Activated CD4-positive, alpha-beta T cell treated with anti-CD3 and anti-CD28 coated beads, Interleukin-2, amount 10 ng/mL, durations not matched to agents 24 days and 14 days (primary cell): ENCODE data around the gene OR14K1. TPM values are rescaled to one million over a fixed set of nuclear protein-coding genes. Genes with fewer than 3 reads are reported as not detected.
"Not testable (repeated sequence)": the region's sequence is repeated elsewhere in the genome, so short reads cannot be mapped to it uniquely, and the experiment has no call there.

Source experiments
- DNase-seq: peaks from one replicate; pipeline ENCODE4 v3.0.0; 2022
- H3K27ac Mint-ChIP-seq: one replicate; pipeline ENCODE4 v1.8.0; 2022; ENCODE audit warnings: mild to moderate bottlenecking, mixed read lengths
- H3K27me3 Mint-ChIP-seq: one replicate; pipeline ENCODE4 v1.8.0; 2022; ENCODE audit warnings: mixed read lengths
- H3K36me3 Mint-ChIP-seq: one replicate; pipeline ENCODE4 v1.8.0; 2022; ENCODE audit warnings: low read depth, mild to moderate bottlenecking, mixed read lengths
- H3K4me1 Mint-ChIP-seq: one replicate; pipeline ENCODE4 v1.8.0; 2021; ENCODE audit warnings: mixed read lengths
- H3K4me3 Mint-ChIP-seq: one replicate; pipeline ENCODE4 v1.8.0; 2022; ENCODE audit warnings: mild to moderate bottlenecking, moderate library complexity, mixed read lengths
- H3K9me3 Mint-ChIP-seq: one replicate; pipeline ENCODE4 v1.8.0; 2021; ENCODE audit warnings: mixed read lengths
- intact Hi-C: fragments of 100-400 bp; cut with micrococcal nuclease; formaldehyde crosslinking; loops from one replicate; pipeline ENCODE4 v1.15.1; 2023
- total RNA-seq: library from RNA; stranded (reverse); gene quantifications from 2 replicates; pipeline ENCODE4 v1.2.3, GENCODE V29; 2022

The OR14K1 gene
- not detected in 2 replicates for total RNA-seq

- Mint-ChIP-seq H3K27me3 (no peaks in the 10 kb centered on the region), H3K4me3 (no peak within 1 kb of the TSS), H3K4me1 (no peaks in the 10 kb centered on the region)
Measured at GRCh38 chr1:247738315-247738714, at the start of gene OR14K1. Gene OR14K1 (plus strand): TSS chr1:247738615. CDS start chr1:247738615, 0 bp downstream.

GRCh38 chr1:247701338-247701737, 37.1 kb upstream of the OR14K1 start:
- H3K9me3 Mint-ChIP-seq = peaks cover 3% of the 10 kb centered on the region
- intact Hi-C loops = no loop called here
- no peak overlapping the region for H3K4me3 Mint-ChIP-seq
- H3K4me1 Mint-ChIP-seq = no peaks in the 10 kb centered on the region
- no peaks in the 10 kb centered on the region for H3K36me3 Mint-ChIP-seq
- no peaks in the 10 kb centered on the region for H3K27me3 Mint-ChIP-seq
- no peak for DNase-seq
- no peak overlapping the region for H3K27ac Mint-ChIP-seq

More at GRCh38 chr1:247738315-247738714, at the start of gene OR14K1:
- no peak for DNase-seq
- no peak within 1 kb of the TSS for H3K27ac Mint-ChIP-seq
- H3K36me3 Mint-ChIP-seq = no peaks in the 10 kb centered on the region
- no peaks in the 10 kb centered on the region for H3K9me3 Mint-ChIP-seq
- intact Hi-C loops = no loop called here

- H3K9me3 Mint-ChIP-seq, H3K36me3 Mint-ChIP-seq, H3K4me1 Mint-ChIP-seq, DNase-seq, H3K4me3 Mint-ChIP-seq, H3K27me3 Mint-ChIP-seq, H3K27ac Mint-ChIP-seq, intact Hi-C loops: not testable (repeated sequence)
Measured at GRCh38 chr1:247710681-247711080, 27.7 kb upstream of the OR14K1 start.

GRCh38 chr1:247713753-247714152, 24.7 kb upstream of the OR14K1 start:
- no peak overlapping the region for H3K4me3 Mint-ChIP-seq
- H3K27me3 Mint-ChIP-seq = no peaks in the 10 kb centered on the region
- intact Hi-C loops = no loop called here
- no peak for DNase-seq
- H3K4me1 Mint-ChIP-seq = no peaks in the 10 kb centered on the region
- H3K36me3 Mint-ChIP-seq = no peaks in the 10 kb centered on the region
- no peak overlapping the region for H3K27ac Mint-ChIP-seq
- H3K9me3 Mint-ChIP-seq = no peaks in the 10 kb centered on the region

- Mint-ChIP-seq H3K9me3 (no peaks in the 10 kb centered on the region), H3K4me1 (no peaks in the 10 kb centered on the region), H3K27ac (no peak within 1 kb of the TSS), H3K27me3 (no peaks in the 10 kb centered on the region), H3K4me3 (no peak within 1 kb of the TSS), H3K36me3 (no peaks in the 10 kb centered on the region)
- intact Hi-C loops = no loop called here
- DNase-seq = no peak
Measured at GRCh38 chr1:247716546-247716945, 21.9 kb upstream of the OR14K1 start, which contains the start of gene OR6F1. Gene OR6F1 (minus strand): TSS chr1:247716646. CDS start chr1:247712755, 3,891 bp downstream.

GRCh38 chr1:247721222-247721621, 17.2 kb upstream of the OR14K1 start:
- H3K27me3 Mint-ChIP-seq = no peaks in the 10 kb centered on the region
- intact Hi-C loops = no loop called here
- H3K36me3 Mint-ChIP-seq = no peaks in the 10 kb centered on the region
- no peak for DNase-seq
- H3K9me3 Mint-ChIP-seq = peaks cover 4% of the 10 kb centered on the region
- no peak overlapping the region for H3K27ac Mint-ChIP-seq
- no peaks in the 10 kb centered on the region for H3K4me1 Mint-ChIP-seq
- no peak overlapping the region for H3K4me3 Mint-ChIP-seq

- no peak for DNase-seq
- no peaks in the 10 kb centered on the region for H3K9me3 Mint-ChIP-seq
- H3K4me1 Mint-ChIP-seq = no peaks in the 10 kb centered on the region
- intact Hi-C loops = no loop called here
- no peak overlapping the region for H3K4me3 Mint-ChIP-seq
- no peak overlapping the region for H3K27ac Mint-ChIP-seq
- H3K36me3 Mint-ChIP-seq = no peaks in the 10 kb centered on the region
- no peaks in the 10 kb centered on the region for H3K27me3 Mint-ChIP-seq
Measured at GRCh38 chr1:247740721-247741120, 2.3 kb downstream of the OR14K1 start.

GRCh38 chr1:247741756-247742155, 3.3 kb downstream of the OR14K1 start:
- no peak for DNase-seq

GRCh38 chr1:247742215-247742760, 3.9 kb downstream of the OR14K1 start:
- H3K27me3 Mint-ChIP-seq, H3K27ac Mint-ChIP-seq, DNase-seq, H3K4me1 Mint-ChIP-seq, intact Hi-C loops, H3K4me3 Mint-ChIP-seq, H3K36me3 Mint-ChIP-seq, H3K9me3 Mint-ChIP-seq: not testable (repeated sequence)

More at GRCh38 chr1:247741756-247742155, 3.3 kb downstream of the OR14K1 start:
- no peak overlapping the region for H3K4me3 Mint-ChIP-seq
- H3K27me3 Mint-ChIP-seq = no peaks in the 10 kb centered on the region
- intact Hi-C loops = no loop called here
- H3K4me1 Mint-ChIP-seq = no peaks in the 10 kb centered on the region
- no peaks in the 10 kb centered on the region for H3K9me3 Mint-ChIP-seq
- H3K27ac Mint-ChIP-seq = no peak overlapping the region
- H3K36me3 Mint-ChIP-seq = no peaks in the 10 kb centered on the region

- intact Hi-C loops = no loop called here
- H3K4me1 Mint-ChIP-seq = no peaks in the 10 kb centered on the region
- no peaks in the 10 kb centered on the region for H3K36me3 Mint-ChIP-seq
- H3K4me3 Mint-ChIP-seq = no peak overlapping the region
- no peak overlapping the region for H3K27ac Mint-ChIP-seq
- no peaks in the 10 kb centered on the region for H3K9me3 Mint-ChIP-seq
- H3K27me3 Mint-ChIP-seq = no peaks in the 10 kb centered on the region
- no peak for DNase-seq
Measured at GRCh38 chr1:247746391-247746935, 8.0 kb downstream of the OR14K1 start.

- no peak for DNase-seq
- no peak overlapping the region for H3K4me3 Mint-ChIP-seq
- H3K27me3 Mint-ChIP-seq = no peaks in the 10 kb centered on the region
- H3K36me3 Mint-ChIP-seq = no peaks in the 10 kb centered on the region
- H3K9me3 Mint-ChIP-seq = no peaks in the 10 kb centered on the region
- intact Hi-C loops = no loop called here
- no peaks in the 10 kb centered on the region for H3K4me1 Mint-ChIP-seq
- no peak overlapping the region for H3K27ac Mint-ChIP-seq
Measured at GRCh38 chr1:247747616-247748015, 9.2 kb downstream of the OR14K1 start.

GRCh38 chr1:247748041-247748440, 9.6 kb downstream of the OR14K1 start, which contains the start of gene OR14A2:
Gene OR14A2 (minus strand): TSS chr1:247748141.
- H3K4me1 Mint-ChIP-seq = no peaks in the 10 kb centered on the region
- intact Hi-C loops = no loop called here
- no peak within 1 kb of the TSS for H3K4me3 Mint-ChIP-seq
- H3K27me3 Mint-ChIP-seq = no peaks in the 10 kb centered on the region
- H3K9me3 Mint-ChIP-seq = no peaks in the 10 kb centered on the region
- no peaks in the 10 kb centered on the region for H3K36me3 Mint-ChIP-seq
- DNase-seq = no peak
- H3K27ac Mint-ChIP-seq = no peak within 1 kb of the TSS

- Mint-ChIP-seq H3K36me3 (no peaks in the 10 kb centered on the region), H3K27me3 (no peaks in the 10 kb centered on the region), H3K9me3 (no peaks in the 10 kb centered on the region), H3K27ac (no peak overlapping the region), H3K4me1 (no peaks in the 10 kb centered on the region), H3K4me3 (no peak overlapping the region)
- DNase-seq = no peak
- intact Hi-C loops = no loop called here
Measured at GRCh38 chr1:247749870-247750269, 11.5 kb downstream of the OR14K1 start.

GRCh38 chr1:247754311-247754710, 15.9 kb downstream of the OR14K1 start:
- H3K36me3 Mint-ChIP-seq, DNase-seq, H3K4me3 Mint-ChIP-seq, H3K4me1 Mint-ChIP-seq, H3K9me3 Mint-ChIP-seq, H3K27ac Mint-ChIP-seq, H3K27me3 Mint-ChIP-seq, intact Hi-C loops: not testable (repeated sequence)

GRCh38 chr1:247760456-247760855, 22.0 kb downstream of the OR14K1 start, which contains the start of gene OR1C1:
Gene OR1C1 (minus strand): TSS chr1:247760556. CDS start chr1:247758406, 2,150 bp downstream.
- Mint-ChIP-seq H3K4me3 (no peak within 1 kb of the TSS), H3K36me3 (no peaks in the 10 kb centered on the region), H3K9me3 (no peaks in the 10 kb centered on the region), H3K27me3 (no peaks in the 10 kb centered on the region), H3K4me1 (no peaks in the 10 kb centered on the region), H3K27ac (no peak within 1 kb of the TSS)
- DNase-seq = no peak
- intact Hi-C loops = no loop called here
